Measurements from ENCODE around the gene CLEC2D. TPM values are rescaled to one million over a fixed set of nuclear protein-coding genes. Genes with fewer than 3 reads are reported as not detected.
"Not testable (repeated sequence)": the region's sequence is repeated elsewhere in the genome, so short reads cannot be mapped to it uniquely, and the experiment has no call there.

Gene CLEC2D
- total RNA-seq, 2 donors from 2014 or later = 95.2 to 122 TPM

DNA sequence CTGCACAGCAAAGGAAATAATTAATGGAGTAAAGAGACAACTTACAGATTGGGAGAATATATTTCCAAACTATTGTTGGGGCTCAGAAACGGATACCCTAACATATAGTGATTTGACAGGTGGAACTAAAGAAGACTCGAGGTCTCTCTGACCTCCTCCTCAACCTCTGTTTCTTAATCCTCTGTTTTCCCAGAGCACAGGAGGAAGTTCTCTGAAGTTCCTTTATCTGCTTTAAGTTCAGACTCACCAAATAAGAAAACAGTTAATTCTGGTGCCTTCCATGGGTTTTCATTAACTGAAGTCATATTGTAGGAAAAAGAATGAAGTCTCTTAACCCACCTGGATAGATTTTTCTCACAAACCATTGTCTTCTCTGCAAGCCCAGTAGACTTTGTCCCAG is 29.2 kb downstream of the CLEC2D start:
- Mint-ChIP-seq H3K27me3 (no peaks in the 10 kb centered on the region), H3K9me3 (peaks cover 5% of the 10 kb centered on the region), H3K4me1 (ENCODE audit: low read depth in 2 of 2) (peaks cover 59 to 74% of the 10 kb centered on the region in 2 donors), H3K36me3 (peaks cover 39% of the 10 kb centered on the region), H3K27ac (peak overlapping the region; percentile 89 to 93), H3K4me3 (peak overlapping the region; percentile 48)
- ATAC-seq (no peak), DNase-seq (ENCODE audit: low spot score) (no peak)

DNA sequence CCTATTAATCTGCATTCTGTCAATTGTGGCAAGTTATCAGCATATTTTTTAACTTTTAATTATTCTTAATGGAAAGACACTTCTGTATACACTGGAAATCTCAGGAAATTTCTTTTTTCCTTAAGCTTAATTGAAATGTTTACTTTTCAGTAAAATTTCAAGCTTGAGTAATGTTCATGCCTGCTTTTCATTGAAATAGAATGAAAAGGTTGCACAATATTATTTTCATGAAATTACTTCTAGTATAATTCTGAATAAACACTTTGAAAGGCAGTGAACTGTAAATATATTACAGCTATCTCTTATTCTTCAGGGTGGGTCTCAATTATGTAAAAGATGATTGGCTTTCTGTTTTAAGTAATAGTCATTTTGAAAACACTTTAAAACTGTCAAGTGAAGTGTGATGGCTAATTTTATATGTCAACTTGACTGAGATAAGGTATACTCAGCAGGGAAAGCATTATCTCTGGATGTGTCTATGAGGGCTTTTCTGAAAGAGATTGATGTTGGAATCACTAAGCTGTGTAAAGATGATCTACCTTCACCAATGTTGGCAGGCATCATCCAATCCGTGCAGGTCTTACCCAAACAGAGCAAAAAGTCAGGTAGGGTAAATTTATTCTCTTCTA is 29.9 kb downstream of the CLEC2D start:
- peak; percentile 34 to 41 for ATAC-seq
- no peak for DNase-seq (ENCODE audit: low spot score)
- peak overlapping the region; percentile 89 to 93 for H3K27ac Mint-ChIP-seq
- H3K9me3 Mint-ChIP-seq = peaks cover 5% of the 10 kb centered on the region
- no peaks in the 10 kb centered on the region for H3K27me3 Mint-ChIP-seq
- peak overlapping the region; percentile 48 for H3K4me3 Mint-ChIP-seq
- peaks cover 59 to 76% of the 10 kb centered on the region in 2 donors for H3K4me1 Mint-ChIP-seq (ENCODE audit: low read depth in 2 of 2)
- peaks cover 35% of the 10 kb centered on the region for H3K36me3 Mint-ChIP-seq

DNA sequence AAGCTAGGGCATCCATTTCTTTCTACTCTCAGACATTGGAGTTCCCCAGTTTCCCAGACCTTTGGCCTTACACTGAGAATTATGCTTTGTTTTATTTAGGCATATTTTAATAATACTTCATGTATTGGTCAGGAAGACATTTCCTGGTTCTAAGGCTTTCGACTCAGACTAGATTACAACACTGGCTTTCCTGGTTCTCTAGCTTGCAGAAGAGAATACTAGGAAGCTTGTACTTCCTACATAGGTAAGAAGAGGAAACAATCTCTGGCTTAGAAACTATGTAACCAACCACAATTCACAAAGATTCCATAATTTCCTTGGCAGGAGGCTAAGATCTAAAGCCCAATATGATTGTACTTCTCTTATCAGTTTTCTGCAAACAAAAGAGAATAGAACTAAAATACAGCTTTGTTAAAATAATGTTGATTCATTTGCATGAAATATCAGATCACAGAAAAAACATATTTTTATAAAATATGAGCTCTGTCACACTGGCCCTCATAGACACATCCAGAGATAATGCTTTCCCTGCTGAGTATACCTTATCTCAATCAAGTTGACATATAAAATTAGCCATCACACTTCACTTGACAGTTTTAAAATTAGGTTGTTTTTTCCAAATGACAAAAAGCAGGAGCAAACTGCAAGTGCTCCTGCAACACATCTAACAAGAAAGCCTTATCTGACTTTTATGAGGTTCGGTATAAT is 30.5 kb downstream of the CLEC2D start:
- ATAC-seq (no peak), DNase-seq (ENCODE audit: low spot score) (no peak)
- peaks cover 61 to 76% of the 10 kb centered on the region in 2 donors for H3K4me1 Mint-ChIP-seq (ENCODE audit: low read depth in 2 of 2)
- H3K36me3 Mint-ChIP-seq = peaks cover 35% of the 10 kb centered on the region
- peak overlapping the region; percentile 78 for H3K4me3 Mint-ChIP-seq
- peaks cover 8% of the 10 kb centered on the region for H3K9me3 Mint-ChIP-seq
- no peaks in the 10 kb centered on the region for H3K27me3 Mint-ChIP-seq
- H3K27ac Mint-ChIP-seq = peak overlapping the region; percentile 89 to 93

DNA sequence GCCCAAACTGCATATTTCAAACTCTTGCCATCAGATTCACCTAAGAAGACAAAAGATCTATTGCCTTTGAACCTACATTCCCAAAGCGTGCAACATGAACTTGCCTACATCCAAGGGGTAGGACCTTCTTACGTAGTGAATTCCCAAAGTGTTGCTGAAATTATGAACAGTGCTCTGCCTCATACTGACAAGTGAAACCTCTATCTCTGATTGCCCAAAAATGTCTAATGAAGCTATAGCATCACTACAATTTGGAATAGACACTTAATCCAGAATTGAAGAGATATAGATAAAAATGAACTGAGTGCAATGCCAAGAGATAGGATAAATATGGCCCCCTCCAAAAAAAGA is 31.1 kb downstream of the CLEC2D start:
- ATAC-seq (no peak), DNase-seq (ENCODE audit: low spot score) (no peak)
- Mint-ChIP-seq H3K4me1 (ENCODE audit: low read depth in 2 of 2) (peaks cover 60 to 76% of the 10 kb centered on the region in 2 donors), H3K36me3 (peaks cover 35% of the 10 kb centered on the region), H3K4me3 (peak overlapping the region; percentile 78), H3K27ac (peak overlapping the region; percentile 89 to 93), H3K9me3 (peaks cover 10% of the 10 kb centered on the region), H3K27me3 (no peaks in the 10 kb centered on the region)

DNA sequence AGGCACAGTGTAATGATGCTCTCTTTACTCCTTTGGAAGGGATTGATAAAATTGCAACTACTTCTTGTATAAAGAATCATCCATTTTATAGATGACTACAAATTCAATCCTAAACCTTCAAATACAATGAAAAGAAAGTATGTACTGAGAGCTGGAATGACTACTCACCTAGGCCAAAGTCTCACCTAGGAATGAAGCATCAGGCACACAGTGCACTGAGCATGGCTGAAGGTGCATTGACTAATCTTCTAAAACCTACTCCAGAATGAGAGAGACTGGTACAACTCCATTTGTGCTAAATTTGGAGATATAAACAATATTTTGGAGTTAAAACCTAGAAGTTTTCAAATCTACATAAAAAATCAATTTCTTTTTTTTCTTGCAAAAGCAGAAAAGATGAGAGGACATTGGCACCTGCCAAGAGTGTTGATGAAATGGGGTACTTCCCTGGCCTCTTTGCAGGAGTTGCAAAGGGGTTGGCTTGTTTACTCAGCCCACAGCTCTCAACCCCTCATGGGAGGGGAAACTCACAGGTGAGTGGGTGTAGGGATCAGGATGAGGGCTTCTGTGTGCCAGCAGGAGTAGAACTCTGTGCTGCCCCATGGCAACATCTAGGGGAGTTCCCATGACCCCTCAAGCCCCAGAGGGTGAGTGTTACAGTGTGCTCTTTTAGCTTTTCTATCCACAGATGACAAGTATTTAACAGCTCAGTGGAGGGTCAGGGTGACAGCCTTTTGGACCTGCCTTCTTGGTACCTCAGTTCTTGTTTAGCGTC is 32.1 kb downstream of the CLEC2D start:
- DNase-seq (ENCODE audit: low spot score) = no peak
- Mint-ChIP-seq H3K4me3 (peak overlapping the region; percentile 78), H3K27ac (peak overlapping the region; percentile 89 to 93), H3K36me3 (peaks cover 35% of the 10 kb centered on the region), H3K27me3 (no peaks in the 10 kb centered on the region), H3K9me3 (peaks cover 11% of the 10 kb centered on the region), H3K4me1 (ENCODE audit: low read depth in 2 of 2) (peaks cover 66 to 82% of the 10 kb centered on the region in 2 donors)
- ATAC-seq = peak; percentile 54 to 77

DNA sequence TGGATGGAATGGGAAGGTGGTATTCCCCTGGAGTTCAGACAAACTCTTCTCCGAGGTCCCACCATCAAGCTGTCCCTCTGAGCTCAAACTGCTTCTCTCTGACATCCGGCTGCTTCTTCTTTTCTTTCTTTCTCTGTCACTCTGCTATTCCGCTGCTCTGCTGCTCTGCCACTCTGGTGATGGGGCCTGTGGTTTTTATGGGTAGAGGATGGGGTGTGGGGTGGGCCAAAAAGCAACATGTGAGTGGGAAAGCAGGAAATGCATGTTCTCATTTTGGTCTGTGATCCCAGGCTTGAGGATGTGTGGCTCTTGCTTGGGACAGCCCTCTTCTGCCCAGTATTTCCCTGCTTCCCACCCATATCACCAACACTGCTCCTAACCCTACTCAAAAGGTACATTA is 32.7 kb downstream of the CLEC2D start:
- peaks cover 36% of the 10 kb centered on the region for H3K36me3 Mint-ChIP-seq
- no peaks in the 10 kb centered on the region for H3K27me3 Mint-ChIP-seq
- H3K27ac Mint-ChIP-seq = peak overlapping the region; percentile 89 to 93
- peaks cover 68 to 85% of the 10 kb centered on the region in 2 donors for H3K4me1 Mint-ChIP-seq (ENCODE audit: low read depth in 2 of 2)
- peak; percentile 86 to 92 for ATAC-seq
- peak; percentile 69 for DNase-seq (ENCODE audit: low spot score)
- H3K4me3 Mint-ChIP-seq = peak overlapping the region; percentile 78
- H3K9me3 Mint-ChIP-seq = peaks cover 11% of the 10 kb centered on the region

DNA sequence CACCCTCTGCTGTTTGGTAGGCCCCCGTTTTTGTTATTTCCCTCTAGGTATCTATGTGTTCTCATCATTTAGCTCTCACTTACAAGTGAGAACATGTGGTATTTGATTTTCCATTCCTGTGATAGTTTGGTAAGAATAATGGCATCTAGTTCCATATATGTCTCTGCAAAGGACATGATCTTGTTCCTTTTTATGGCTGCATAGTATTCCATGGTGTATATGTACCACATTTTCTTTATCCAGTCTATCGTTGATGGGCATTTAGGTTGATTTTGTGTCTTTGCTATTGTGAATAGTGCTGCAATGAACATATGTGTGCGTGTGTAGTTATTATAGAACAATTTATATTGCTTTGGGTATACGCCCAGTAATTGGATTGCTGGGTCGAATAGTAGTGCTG is 35.0 kb downstream of the CLEC2D start:
- H3K27me3 Mint-ChIP-seq; DNase-seq (ENCODE audit: low spot score); ATAC-seq; H3K4me3 Mint-ChIP-seq: not testable (repeated sequence)
- Mint-ChIP-seq H3K27ac (peak overlapping the region; percentile 24 to 89), H3K4me1 (ENCODE audit: low read depth in 2 of 2) (peaks cover 68 to 86% of the 10 kb centered on the region in 2 donors), H3K9me3 (peaks cover 11% of the 10 kb centered on the region), H3K36me3 (peaks cover 32% of the 10 kb centered on the region)

DNA sequence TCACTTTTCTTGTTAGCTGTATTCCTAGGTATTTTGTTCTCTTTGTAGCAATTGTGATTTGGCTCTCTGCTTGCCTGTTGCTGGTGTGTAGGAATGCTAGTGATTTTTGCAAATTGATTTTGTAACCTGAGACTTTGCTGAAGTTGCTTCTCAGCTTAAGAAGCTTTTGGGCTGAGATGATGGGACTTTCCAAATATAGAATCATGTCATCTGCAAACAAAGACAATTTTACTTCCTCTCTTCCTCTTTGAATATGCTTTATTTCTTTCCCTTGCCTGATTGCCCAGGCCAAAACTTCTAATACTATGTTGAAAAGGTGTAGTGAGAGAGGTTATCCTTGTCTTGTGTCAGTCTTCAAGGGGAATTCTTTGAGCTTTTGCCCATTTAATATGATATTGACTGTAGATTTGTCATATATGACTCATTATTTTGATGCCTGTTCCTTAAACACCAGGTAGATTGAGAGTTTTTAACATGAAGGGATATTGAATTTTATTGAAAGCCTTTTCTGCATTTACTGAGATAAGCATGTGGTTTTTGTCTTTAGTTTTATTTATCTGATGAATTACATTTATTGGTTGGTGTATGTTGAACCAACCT is 36.7 kb downstream of the CLEC2D start:
- ATAC-seq = no peak
- peak overlapping the region; percentile 86 to 89 for H3K27ac Mint-ChIP-seq
- peaks cover 11% of the 10 kb centered on the region for H3K9me3 Mint-ChIP-seq
- DNase-seq (ENCODE audit: low spot score) = no peak
- H3K4me1 Mint-ChIP-seq (ENCODE audit: low read depth in 2 of 2) = peaks cover 54 to 72% of the 10 kb centered on the region in 2 donors
- H3K4me3 Mint-ChIP-seq = peak overlapping the region; percentile 58
- peaks cover 33% of the 10 kb centered on the region for H3K36me3 Mint-ChIP-seq
- H3K27me3 Mint-ChIP-seq = no peaks in the 10 kb centered on the region

DNA sequence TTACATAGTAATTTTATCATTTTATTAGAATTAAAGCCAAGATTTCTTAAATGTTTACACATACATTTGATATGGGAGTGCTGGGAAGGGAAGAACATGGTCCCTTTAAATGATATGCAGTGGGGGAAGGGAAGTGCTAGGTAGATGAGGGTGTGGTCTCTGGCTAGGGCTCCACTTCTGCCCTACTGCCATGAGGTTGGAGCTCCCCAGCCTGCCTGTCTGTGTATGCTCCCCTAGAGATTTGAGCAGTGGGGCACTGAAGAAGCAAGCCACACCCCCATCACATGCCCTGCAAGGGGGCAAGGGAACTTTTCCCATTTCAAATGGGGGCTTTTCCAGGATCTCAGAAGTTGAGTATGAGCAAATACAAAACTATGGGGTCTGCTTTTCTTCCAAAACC is 37.8 kb downstream of the CLEC2D start:
- H3K27ac Mint-ChIP-seq = peak overlapping the region; percentile 86 to 89
- peak; percentile 45 to 60 for ATAC-seq
- H3K9me3 Mint-ChIP-seq = peaks cover 11% of the 10 kb centered on the region
- peaks cover 42 to 68% of the 10 kb centered on the region in 2 donors for H3K4me1 Mint-ChIP-seq (ENCODE audit: low read depth in 2 of 2)
- peak overlapping the region; percentile 63 for H3K4me3 Mint-ChIP-seq
- no peaks in the 10 kb centered on the region for H3K27me3 Mint-ChIP-seq
- no peak for DNase-seq (ENCODE audit: low spot score)
- H3K36me3 Mint-ChIP-seq = peaks cover 33% of the 10 kb centered on the region

DNA sequence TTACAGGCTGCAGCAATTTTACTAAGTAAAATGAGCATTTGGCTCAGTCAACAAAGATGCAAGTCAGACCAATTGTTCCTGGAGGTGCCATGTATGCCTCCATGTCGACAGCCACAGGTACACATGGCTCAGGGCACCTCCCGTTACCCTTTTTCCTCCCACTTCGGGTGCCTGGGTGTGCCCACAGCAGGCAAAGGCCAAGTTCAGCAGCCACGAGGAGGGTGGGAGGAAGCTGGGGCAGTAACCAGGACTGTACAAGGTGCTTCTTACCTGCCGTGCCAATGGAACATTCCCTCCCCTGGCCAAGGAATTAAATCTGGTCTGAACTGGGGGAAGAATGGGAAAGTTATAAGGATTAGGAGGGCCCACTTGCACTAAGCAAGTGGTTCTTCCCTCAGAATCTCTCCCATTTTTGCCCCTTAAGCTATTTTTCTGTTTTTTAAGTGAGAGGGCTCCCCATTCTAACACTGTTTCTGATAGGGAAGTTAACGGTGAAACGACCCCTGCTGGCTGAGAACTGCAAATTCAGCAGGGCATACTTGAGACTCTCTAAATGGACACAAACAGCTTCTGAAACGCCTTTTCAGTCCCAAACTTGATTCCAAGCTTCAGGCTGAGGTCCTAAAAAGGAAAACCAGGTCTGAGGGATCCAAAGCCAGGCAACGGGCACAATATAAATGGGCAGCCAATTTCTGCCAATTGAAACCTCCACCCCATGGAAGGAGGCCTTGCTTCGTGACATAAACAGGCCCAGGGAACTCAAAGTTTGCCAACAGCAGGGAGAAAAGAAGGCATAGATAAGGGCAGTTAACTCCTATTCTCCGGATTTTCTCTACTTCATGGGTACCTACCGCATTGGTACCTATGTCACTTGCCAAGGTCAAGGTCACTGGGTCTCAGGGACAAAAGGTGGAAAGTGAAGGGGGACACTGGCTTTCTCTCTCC is 38.6 kb downstream of the CLEC2D start:
- peak; percentile 82 for DNase-seq (ENCODE audit: low spot score)
- Mint-ChIP-seq H3K36me3 (peaks cover 33% of the 10 kb centered on the region), H3K9me3 (peaks cover 11% of the 10 kb centered on the region), H3K4me1 (ENCODE audit: low read depth in 2 of 2) (peaks cover 37 to 62% of the 10 kb centered on the region in 2 donors), H3K27me3 (no peaks in the 10 kb centered on the region), H3K4me3 (peak overlapping the region; percentile 63), H3K27ac (peak overlapping the region; percentile 86 to 89)
- peak; percentile 82 to 85 for ATAC-seq

DNA sequence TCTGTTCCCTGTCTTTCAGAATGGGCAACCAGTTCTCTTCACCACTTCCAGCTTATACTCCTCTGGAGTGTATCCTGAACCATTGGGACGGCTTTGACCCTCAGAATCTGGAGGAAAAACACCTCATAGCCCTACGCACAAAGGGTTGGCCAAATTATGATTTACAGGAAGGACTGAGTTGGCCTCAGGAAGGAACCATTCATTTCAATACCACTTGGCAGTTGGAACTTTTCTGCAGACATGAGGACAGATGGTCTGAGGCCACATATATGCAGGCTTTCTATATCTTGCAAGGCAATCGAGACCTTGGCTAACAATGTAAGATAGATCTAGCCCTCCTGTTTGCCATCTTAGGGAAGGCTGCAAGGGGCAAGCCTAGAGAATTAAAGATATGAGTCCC is 39.3 kb downstream of the CLEC2D start:
- ATAC-seq (peak in 1 of 2 donors; percentile 62), DNase-seq (ENCODE audit: low spot score) (no peak)
- H3K9me3 Mint-ChIP-seq = peaks cover 11% of the 10 kb centered on the region
- H3K4me1 Mint-ChIP-seq (ENCODE audit: low read depth in 2 of 2) = peaks cover 37 to 62% of the 10 kb centered on the region in 2 donors
- peaks cover 33% of the 10 kb centered on the region for H3K36me3 Mint-ChIP-seq
- peak overlapping the region; percentile 63 for H3K4me3 Mint-ChIP-seq
- H3K27me3 Mint-ChIP-seq = no peaks in the 10 kb centered on the region
- H3K27ac Mint-ChIP-seq = peak overlapping the region; percentile 86 to 89

DNA sequence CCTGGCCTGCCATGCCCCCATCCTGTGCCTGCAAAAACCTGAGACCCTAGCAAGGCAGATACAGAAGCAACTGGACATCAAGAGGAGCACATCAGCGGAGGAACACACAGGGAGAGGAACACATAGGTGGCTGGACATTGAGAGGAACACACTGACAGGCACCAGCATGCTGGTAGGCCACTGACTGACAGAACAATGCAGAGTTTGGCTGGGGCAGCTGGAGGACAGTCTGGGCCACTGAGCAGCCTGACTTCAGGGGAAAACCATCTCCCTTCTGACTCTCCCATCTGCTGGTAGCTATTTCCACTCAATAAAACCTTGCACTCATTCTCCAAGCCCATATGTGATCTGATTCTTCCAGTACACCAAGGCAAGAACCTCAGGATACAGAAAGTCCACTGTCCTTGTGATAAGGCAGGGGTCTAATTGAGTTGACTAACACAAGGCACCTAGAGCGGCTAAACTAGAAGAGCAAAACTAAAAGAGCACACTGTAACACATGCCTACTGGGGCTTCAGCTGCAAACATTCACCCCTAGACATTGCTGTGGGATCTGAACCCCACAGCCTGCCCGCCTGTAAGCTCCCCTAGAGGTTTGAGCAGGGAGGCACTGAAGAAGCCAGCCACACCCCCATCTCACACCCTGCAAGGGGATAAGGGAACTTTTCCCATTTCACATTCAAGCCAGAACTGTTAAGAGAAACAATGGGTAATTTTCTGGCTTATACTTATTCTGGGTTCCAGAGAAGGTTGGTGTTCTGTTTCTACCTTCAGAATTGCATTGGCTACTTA is 41.3 kb downstream of the CLEC2D start:
- Mint-ChIP-seq H3K27me3 (no peaks in the 10 kb centered on the region), H3K27ac (peak overlapping the region in 1 of 2 donors; percentile 56), H3K4me3 (no peak overlapping the region), H3K36me3 (peaks cover 17% of the 10 kb centered on the region), H3K9me3 (peaks cover 3% of the 10 kb centered on the region), H3K4me1 (ENCODE audit: low read depth in 2 of 2) (peaks cover 32 to 46% of the 10 kb centered on the region in 2 donors)
- ATAC-seq (no peak), DNase-seq (ENCODE audit: low spot score) (no peak)
